GM19397 (cell line): Measurements from ENCODE around the gene MCF2L.

ENCODE experiments used
- ATAC-seq: cut with Tn5 transposase; IDR thresholded peaks from one replicate; pipeline ENCODE4 v1.9.1; 2021; ENCODE audit warnings: mild to moderate bottlenecking, moderate library complexity; ENCODE audit not compliant: unreplicated experiment

MCF2L gene

DNA sequence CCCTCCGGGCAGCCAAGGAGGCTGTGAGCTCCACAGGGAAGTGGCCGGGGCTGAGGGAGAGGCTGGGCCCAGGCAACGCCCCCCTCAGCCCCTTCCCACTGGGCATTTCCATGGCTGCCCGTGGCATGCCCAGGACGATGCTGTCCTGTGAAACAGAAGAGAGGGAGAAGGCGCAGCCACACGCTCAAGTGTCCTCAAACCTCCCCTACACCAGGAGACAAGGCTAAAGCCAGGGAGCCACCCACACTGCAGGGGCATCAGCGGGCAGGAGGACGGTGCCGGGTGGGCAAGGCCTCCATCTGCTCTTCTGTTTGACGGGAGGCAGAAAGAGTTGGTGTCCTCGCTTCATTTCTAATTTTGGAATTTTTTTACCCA lies 175.2 kb downstream of the MCF2L start:
- no peak for ATAC-seq

DNA sequence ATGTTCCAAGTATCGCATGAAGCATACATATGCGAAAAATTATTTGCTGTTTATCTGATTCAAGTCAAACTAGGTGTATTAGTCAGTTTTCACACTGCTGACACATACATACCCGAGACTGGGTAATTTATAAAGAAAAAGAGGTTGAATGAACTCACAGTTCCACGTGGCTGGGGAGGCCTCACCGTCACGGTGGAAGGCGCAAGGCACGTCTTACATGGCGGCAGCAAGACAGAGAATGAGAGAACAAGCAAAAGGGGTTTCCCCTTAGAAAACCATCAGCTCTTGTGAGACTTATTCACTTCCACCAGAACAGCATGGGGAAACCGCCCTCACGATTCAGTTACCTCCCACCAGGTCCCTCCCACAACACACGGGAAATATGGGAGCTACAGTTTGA lies 176.5 kb downstream of the MCF2L start:
- no peak for ATAC-seq

DNA sequence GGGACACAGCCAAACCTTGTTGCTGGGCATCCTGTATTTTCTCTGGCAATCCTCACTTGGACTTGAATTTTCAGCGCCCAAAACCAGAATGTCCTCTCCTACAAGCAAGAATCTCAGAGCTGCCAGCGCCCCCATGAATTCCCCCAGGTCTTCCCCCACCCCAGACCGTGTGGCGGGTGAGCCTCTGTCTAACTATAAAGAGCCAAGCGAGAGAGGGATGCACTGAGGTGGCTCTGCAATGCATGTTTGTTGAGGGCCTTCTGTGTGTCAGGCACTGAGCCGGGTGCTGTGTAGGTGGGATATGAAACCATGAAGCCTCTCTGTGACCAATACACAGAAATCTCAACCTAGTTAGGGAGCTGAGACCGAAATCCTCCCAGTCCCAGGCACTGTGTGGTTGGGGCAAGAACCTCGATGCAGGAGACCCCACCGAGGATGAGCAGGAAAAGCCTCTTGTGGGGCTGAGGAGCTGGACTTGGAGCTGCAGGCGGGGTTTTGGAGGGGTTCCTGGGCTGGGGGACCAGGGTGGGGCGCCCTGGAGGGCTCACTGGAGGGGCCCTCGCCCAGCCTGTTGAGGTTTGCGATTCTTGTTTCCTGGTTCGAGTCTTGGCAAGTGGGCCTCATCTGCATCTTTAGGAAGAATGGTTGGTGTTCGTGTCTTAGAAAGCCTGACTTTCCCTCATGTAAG lies 177.0 kb downstream of the MCF2L start:
- ATAC-seq: no peak

DNA sequence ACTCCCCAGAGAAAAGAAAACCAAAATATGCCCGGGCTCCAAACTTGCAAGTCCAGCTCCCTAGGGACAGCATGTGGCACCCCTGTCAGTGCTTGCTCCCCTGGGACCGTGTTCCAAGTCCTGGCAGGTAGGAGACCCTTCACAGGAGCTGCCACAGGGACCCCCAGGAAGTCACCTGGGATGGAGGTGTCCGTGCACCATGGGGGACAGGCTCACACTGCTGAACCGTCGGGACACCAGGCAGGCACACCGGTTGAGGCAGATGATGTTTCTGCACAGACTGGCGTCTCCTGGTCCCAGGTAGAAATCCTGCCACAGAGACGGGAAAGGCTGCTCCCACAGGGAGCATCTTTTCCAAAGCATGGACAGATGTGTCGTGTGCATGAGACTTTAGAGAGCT lies 177.7 kb downstream of the MCF2L start:
- no peak for ATAC-seq

DNA sequence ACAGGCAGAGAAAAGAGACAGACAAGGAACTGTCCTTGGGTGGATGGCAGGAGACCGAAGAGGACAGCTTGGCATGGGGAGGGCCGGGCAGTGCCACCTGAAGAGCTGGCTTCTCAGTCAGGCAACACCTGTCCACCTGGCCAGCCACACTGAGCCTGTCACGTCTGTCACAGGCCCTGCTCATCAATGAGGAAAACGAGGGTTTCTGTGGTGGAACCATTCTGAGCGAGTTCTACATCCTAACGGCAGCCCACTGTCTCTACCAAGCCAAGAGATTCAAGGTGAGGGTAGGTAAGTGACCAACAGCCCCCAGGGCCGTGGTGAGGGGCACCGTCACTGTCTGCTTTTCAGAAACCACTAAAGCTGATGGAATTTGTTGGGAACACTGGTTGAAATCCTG lies 178.2 kb downstream of the MCF2L start:
- ATAC-seq: no peak

DNA sequence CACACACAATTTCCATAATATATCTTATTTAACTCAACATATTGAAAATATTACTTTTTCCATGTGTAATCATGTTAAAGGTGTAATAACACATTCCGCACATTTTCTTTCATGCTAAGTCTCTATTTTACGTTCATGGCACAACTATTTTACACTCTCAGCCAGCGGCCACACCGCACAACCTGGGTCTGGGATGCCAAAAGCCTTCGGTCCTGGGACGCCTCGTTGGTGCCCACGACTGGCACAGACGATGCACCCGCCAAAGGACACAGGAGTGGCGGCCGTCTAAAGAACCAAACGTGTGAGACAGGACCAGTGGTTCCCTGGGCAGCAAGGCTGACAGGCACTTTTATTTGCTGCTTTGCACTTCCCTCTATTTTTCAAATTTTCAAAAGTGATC lies 179.4 kb downstream of the MCF2L start:
- no peak for ATAC-seq

DNA sequence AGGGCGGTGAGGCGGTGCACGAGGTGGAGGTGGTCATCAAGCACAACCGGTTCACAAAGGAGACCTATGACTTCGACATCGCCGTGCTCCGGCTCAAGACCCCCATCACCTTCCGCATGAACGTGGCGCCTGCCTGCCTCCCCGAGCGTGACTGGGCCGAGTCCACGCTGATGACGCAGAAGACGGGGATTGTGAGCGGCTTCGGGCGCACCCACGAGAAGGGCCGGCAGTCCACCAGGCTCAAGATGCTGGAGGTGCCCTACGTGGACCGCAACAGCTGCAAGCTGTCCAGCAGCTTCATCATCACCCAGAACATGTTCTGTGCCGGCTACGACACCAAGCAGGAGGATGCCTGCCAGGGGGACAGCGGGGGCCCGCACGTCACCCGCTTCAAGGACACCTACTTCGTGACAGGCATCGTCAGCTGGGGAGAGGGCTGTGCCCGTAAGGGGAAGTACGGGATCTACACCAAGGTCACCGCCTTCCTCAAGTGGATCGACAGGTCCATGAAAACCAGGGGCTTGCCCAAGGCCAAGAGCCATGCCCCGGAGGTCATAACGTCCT lies 180.0 kb downstream of the MCF2L start:
- no peak for ATAC-seq
